Common myeloid progenitor, CD34-positive (primary cell): ENCODE measurements around the gene F10.
A peak's percentile ranks its signal among the peaks of the same experiment; 100 is the strongest.

Source experiments
- CTCF ChIA-PET: fragments of 350-600 bp; sonication (Branson Sonifier 250); formaldehyde crosslinking; loops from one replicate; lab custom pipeline; 2021; ENCODE audit warnings: antibody characterized with exemption; lab: Charles Lee
- POLR2A ChIA-PET: fragments of 350-600 bp; sonication (Branson Sonifier 250); formaldehyde crosslinking; loops from one replicate; lab custom pipeline; 2021; ENCODE audit warnings: antibody characterized with exemption; lab: Charles Lee
- DNase-seq, 3 donors: peaks; one replicate each; pipeline versions ENCODE4 v3.0.0 to v3.0.0-alpha.2; 2013
- H3K27ac ChIP-seq, 2 experiments: 1 replicate in 1 of 2; 2 replicates in 1 of 2; pipeline ENCODE4 v1.7.0; 2013; ENCODE audit warnings: inconsistent platforms in 2 of 2, low read length in 2 of 2, mild to moderate bottlenecking in 2 of 2, low read depth in 1 of 2, moderate library complexity in 1 of 2; ENCODE audit not compliant: severe bottlenecking in 2 of 2, insufficient read depth in 1 of 2, poor library complexity in 1 of 2
- H3K27me3 ChIP-seq, 5 experiments: replicated peaks in 2 of 5; 1 replicate in 3 of 5; 2 replicates in 2 of 5; pipeline versions ENCODE4 v1.6.1 to v1.7.0; 2013; ENCODE audit warnings: low read length in 4 of 5, mild to moderate bottlenecking in 2 of 5, moderate library complexity in 2 of 5, inconsistent platforms in 1 of 5; ENCODE audit not compliant: insufficient read depth in 5 of 5, control insufficient read depth in 4 of 5
- H3K36me3 ChIP-seq, 4 experiments: 1 replicate in 2 of 4; 2 replicates in 2 of 4; pipeline versions ENCODE4 v1.6.1 to v1.7.0; 2013; ENCODE audit warnings: low read length in 3 of 4, control low read depth in 1 of 4, mild to moderate bottlenecking in 1 of 4; ENCODE audit not compliant: control insufficient read depth in 4 of 4, insufficient read depth in 4 of 4
- H3K4me1 ChIP-seq, 4 experiments: 1 replicate in 3 of 4; 2 replicates in 1 of 4; pipeline versions ENCODE4 v1.6.1 to v1.7.1; 2013; ENCODE audit warnings: low read length in 3 of 4, mild to moderate bottlenecking in 3 of 4, control low read depth in 1 of 4, inconsistent platforms in 1 of 4, moderate library complexity in 1 of 4; ENCODE audit not compliant: control insufficient read depth in 4 of 4, insufficient read depth in 4 of 4; ENCODE audit errors: control extremely low read depth in 1 of 4
- H3K4me3 ChIP-seq, 7 experiments: 1 replicate in 4 of 7; 2 replicates in 3 of 7; pipeline versions ENCODE4 v1.5.1 to v1.7.0; 2013; ENCODE audit warnings: mild to moderate bottlenecking in 7 of 7, low read length in 6 of 7, moderate library complexity in 6 of 7, inconsistent platforms in 2 of 7, low read depth in 2 of 7, control low read depth in 1 of 7; ENCODE audit not compliant: insufficient read depth in 4 of 7, control insufficient read depth in 1 of 7; ENCODE audit errors: extremely low read depth in 1 of 7
- H3K9me3 ChIP-seq, 5 experiments: 1 replicate in 4 of 5; 2 replicates in 1 of 5; pipeline versions ENCODE4 v1.6.1 to v1.7.1; 2013; ENCODE audit warnings: low read length in 4 of 5, mild to moderate bottlenecking in 2 of 5, inconsistent platforms in 1 of 5, low read depth in 1 of 5, moderate library complexity in 1 of 5; ENCODE audit not compliant: control insufficient read depth in 4 of 5, insufficient read depth in 2 of 5; ENCODE audit errors: control extremely low read depth in 1 of 5
- WGBS: methylation state at CpG from one replicate; pipeline ENCODE4 v1.1.5; 2013; ENCODE audit not compliant: insufficient coverage; 5-methylcytosine and 5-hydroxymethylcytosine counted together

F10 gene

DNA sequence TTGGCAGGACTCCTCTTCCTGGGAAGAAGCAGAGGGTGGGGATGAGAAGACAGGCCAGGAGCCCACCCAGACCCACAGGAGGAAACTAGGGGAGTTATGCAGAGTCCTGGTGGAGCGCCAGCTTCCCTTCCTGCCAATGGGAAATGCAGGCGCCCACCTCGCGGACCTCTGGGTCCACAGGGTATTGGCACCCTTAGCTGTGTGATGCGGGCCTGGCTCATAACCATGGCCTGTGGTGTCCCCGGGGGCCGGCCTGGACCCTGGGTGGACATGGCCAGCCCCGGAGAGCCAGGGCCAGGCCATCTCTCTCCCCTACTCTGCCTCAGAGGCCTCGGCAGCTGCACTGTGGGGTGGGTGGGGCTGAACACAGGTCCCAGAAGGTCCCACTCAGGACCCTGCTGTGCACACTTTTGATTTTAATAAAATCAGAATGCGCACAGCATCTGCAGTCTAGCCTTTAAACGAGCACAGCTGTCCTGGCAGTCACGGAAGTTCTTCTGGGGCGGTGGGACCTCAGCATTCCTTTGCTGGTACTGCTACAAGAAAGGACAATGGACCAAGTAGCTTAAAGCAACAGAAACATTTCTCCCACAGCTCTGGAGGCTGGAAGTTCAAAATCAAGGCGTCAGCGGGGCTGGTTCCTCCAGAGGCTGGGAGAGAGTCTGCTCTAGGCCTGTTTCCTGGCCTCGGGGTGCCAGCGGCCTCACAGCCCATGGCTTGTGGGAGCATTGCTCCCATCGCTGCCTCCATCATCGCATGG, 1.8 kb downstream of the F10 start:
- Histone ChIP-seq H3K27ac (no peak overlapping the region), H3K27me3 (peaks cover 0 to 18% (median 0%) of the 10 kb centered on the region in 5 experiments), H3K4me1 (no peaks in the 10 kb centered on the region), H3K4me3 (no peak overlapping the region), H3K36me3 (no peaks in the 10 kb centered on the region), H3K9me3 (no peaks in the 10 kb centered on the region)
- ChIA-PET CTCF (no interaction called here), POLR2A (no interaction called here)
- 97% methylated on average over 19 of the region's 19 CpGs for WGBS
- no peak for DNase-seq

DNA sequence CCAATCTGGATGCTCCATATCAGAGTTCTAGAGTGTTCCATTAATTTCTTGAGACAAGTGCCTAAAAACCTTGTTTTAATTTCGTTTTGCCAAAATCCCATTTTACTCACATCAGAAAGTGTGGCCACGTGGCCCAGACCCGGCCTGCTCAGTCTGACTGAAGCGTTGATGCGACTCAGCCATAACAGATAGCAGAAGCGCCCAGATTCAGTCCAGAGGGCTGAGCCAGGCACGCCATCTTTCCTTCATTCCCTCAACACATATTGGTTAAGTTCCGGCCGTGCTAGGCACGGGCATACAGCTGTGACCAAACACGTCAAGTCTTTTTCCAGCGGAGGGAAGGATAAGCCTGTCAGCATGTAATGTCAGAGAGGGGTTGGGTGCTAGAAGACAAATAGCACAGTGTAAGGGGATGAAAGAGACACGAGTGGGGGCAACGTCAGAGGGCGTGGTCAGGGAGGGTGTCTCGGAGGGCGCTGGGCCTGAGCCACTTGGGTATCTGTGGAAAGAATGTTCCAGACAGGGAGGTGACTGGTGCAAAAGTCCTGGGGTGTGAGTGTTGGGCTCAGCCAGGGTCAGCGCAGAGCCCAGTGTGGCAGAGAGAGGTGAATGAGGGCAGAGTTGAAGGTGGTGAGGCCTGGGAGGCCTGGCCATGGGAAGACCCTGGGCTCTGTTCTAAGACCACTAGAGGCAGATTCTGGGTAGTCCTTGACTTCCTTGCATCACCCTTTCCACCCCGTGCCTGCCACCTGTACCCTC, 3.1 kb downstream of the F10 start:
- Histone ChIP-seq H3K27me3 (peaks cover 0 to 31% (median 4%) of the 10 kb centered on the region in 5 experiments), H3K27ac (no peak overlapping the region), H3K36me3 (no peaks in the 10 kb centered on the region), H3K4me3 (no peak overlapping the region), H3K4me1 (peaks cover 0 to 9% (median 4%) of the 10 kb centered on the region in 4 experiments), H3K9me3 (peaks cover 0 to 4% (median 0%) of the 10 kb centered on the region in 5 experiments)
- ChIA-PET POLR2A (no interaction called here), CTCF (no interaction called here)
- WGBS = 97% methylated on average over 18 of the region's 19 CpGs
- DNase-seq = no peak

DNA sequence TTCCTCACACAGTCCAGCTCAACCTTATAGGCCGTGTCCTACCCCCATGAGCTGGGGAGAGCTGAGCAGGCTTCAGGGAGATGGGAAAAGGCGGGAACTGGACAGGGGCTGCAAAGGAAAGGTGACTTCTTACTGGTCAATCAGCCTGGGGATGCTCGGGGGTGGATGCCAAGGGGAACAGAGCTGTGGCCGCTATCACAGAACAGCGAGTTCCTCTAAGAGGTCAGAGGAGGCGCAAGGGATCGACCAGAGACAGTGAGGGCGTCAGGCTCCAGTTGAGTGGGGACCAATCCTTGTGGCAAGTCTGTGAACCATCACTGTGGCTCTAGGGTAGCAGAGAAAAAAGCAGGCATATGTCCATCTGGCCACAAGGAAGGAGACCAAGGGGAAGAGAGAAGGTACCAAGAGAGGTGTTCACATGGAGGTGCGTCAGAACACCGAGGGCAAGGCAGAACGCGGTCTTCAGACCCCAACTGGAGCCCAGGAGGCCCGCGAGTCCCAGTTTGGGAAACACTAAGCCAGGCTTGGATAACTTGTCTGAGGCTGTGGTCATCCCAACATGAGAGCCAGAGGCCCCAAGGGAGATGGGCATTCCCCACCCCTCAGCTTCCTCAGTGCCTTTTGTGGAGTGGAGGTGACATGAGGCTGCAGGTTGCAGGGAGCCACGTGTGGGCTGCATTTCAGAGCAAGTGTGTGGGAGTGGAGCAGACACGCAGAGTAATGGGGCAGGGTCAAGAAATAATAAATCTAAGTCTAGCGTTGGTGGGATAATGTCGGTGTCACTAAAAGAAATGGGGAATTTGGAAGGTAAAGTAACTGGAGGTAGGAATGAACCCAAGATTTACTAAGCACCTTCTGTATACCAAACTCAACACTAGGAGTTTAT, 3.9 kb downstream of the F10 start:
- Histone ChIP-seq H3K4me1 (peaks cover 0 to 9% (median 4%) of the 10 kb centered on the region in 4 experiments), H3K36me3 (no peaks in the 10 kb centered on the region), H3K4me3 (no peak overlapping the region), H3K27ac (no peak overlapping the region), H3K9me3 (peaks cover 0 to 4% (median 0%) of the 10 kb centered on the region in 5 experiments), H3K27me3 (peaks cover 0 to 35% (median 11%) of the 10 kb centered on the region in 5 experiments)
- DNase-seq = no peak
- POLR2A ChIA-PET = no interaction called here
- CTCF ChIA-PET = interaction anchor here (0.9 kb wide), 1 partner anchor 10 kb away, joined by 4 read pairs; no protein-coding TSS in a partner anchor
- WGBS = 93% methylated on average over 15 of the region's 18 CpGs

DNA sequence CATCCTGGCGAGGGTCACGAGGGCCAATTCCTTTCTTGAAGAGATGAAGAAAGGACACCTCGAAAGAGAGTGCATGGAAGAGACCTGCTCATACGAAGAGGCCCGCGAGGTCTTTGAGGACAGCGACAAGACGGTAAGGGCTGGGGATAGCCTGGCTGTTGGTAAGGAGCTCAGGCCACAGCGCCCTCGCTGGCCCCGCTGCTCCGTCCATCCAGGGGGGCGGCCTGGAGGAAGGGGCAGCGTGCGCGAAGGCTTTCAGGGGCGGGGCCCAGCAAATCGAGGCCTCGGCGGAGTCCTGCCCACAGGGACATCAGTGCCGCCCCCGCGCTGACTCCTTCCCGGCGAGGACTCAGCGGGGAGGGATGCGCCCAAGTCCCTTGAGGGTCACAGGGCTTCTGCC, 6.9 kb downstream of the F10 start:
- POLR2A ChIA-PET = no interaction called here
- Histone ChIP-seq H3K4me1 (peaks cover 0 to 9% (median 4%) of the 10 kb centered on the region in 4 experiments), H3K4me3 (peak overlapping the region in 4 of 7 experiments; percentile 46 to 62 (median 56)), H3K27ac (no peak overlapping the region), H3K9me3 (peaks cover 0 to 7% (median 0%) of the 10 kb centered on the region in 5 experiments), H3K36me3 (no peaks in the 10 kb centered on the region), H3K27me3 (peaks cover 2 to 44% (median 11%) of the 10 kb centered on the region in 5 experiments)
- CTCF ChIA-PET = no interaction called here
- DNase-seq = no peak
- WGBS = 67% methylated on average over 15 of the region's 27 CpGs

DNA sequence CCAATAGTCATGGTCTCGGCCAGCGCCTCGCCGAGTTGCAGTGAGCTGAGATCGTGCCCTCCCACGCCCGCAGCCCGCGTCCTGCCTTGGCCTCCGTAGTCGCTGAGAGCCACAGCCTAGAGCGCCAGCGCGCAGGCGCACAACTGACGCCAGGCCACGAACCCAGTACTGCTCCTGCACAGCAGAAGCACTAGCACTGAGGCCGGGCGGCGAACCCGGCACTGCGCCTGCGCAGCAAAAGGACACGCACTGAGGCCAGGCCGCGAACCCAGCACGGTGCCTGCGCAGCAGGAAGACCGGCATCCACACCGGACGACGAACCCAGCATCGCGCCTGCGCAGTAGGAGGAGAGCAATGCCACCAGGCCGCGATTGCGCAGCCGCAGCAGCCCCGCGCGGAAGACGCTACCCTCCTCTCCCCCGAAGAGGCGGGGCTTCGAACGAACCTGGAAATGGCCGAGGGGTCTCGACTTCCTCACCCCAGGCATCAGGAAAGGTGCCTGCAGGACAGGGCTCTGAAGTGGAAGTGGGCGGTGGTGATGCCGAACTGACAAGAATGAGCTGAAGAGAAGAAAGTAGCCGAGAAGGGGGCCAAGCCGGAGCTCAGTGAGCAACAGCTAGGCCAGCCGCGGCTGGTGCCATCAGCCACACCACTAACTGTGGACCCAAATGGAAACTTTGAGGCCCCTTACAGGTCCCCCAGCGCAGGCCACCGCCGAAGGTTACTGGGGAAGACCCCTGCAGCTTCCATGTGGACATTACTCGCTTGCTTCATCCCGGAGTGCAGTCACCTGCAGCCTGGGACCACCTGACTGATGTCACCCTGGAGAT, 7.5 kb downstream of the F10 start:
- DNase-seq = peak; percentile 27 to 49 (median 49)
- ChIA-PET POLR2A (no interaction called here), CTCF (no interaction called here)
- no peak overlapping the region for H3K27ac ChIP-seq
- H3K27me3 ChIP-seq = peaks cover 2 to 44% (median 11%) of the 10 kb centered on the region in 5 experiments
- H3K9me3 ChIP-seq = peaks cover 0 to 8% (median 0%) of the 10 kb centered on the region in 5 experiments
- no peaks in the 10 kb centered on the region for H3K36me3 ChIP-seq
- peak overlapping the region in 6 of 7 experiments; percentile 15 to 62 (median 50) for H3K4me3 ChIP-seq
- 38% methylated on average over 50 of the region's 60 CpGs for WGBS
- H3K4me1 ChIP-seq = peaks cover 0 to 9% (median 4%) of the 10 kb centered on the region in 4 experiments

DNA sequence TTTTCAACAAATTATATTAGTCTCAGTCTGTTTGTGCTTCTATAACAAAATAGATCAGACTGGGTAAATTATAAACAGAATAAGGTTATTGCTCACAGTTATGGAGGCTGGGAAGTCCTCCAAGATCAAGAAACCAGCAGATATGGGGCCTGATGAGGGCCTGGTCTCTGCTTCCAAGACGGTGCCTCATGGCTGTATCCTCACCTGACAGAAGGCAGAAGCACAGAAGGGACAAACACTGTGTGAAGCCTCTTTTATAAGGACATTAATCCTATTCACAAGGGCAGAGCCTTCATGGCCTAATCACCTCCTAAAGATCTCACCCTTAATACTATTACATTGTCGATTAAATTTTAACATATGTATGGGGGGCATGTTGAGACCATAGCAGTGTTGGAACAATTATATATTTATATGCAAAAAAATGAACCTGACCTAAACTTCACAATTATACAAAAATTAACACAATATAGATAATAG, 12.7 kb downstream of the F10 start:
- Histone ChIP-seq H3K4me1 (no peaks in the 10 kb centered on the region), H3K27me3 (peaks cover 3 to 28% (median 13%) of the 10 kb centered on the region in 5 experiments), H3K4me3 (no peak overlapping the region), H3K9me3 (peaks cover 0 to 4% (median 0%) of the 10 kb centered on the region in 5 experiments), H3K27ac (no peak overlapping the region), H3K36me3 (no peaks in the 10 kb centered on the region)
- CTCF ChIA-PET = no interaction called here
- no peak for DNase-seq
- POLR2A ChIA-PET = no interaction called here
- 93% methylated on average over 1 of the region's 2 CpGs for WGBS
